AG09309 (cell line): Measurements from ENCODE around the gene OR11H6.
"Not testable (repeated sequence)": the region's sequence is repeated elsewhere in the genome, so short reads cannot be mapped to it uniquely, and the experiment has no call there.

Experiments
- DNase-seq: peaks from one replicate; pipeline ENCODE4 v3.0.0-alpha.2; 2010; ENCODE audit warnings: low read depth
- H3K4me3 ChIP-seq: 2 replicates; pipeline ENCODE4 v1.5.1; 2011; ENCODE audit warnings: mild to moderate bottlenecking, low read depth, low read length, moderate library complexity; ENCODE audit not compliant: control insufficient read depth
- TF ChIP-seq, protein P1 (sequence below): IDR thresholded peaks from 2 replicates; pipeline ENCODE4 v1.5.1; 2011; ENCODE audit warnings: mild to moderate bottlenecking, low read depth, low read length, inconsistent platforms; ENCODE audit not compliant: insufficient read depth, control insufficient read depth; ENCODE audit errors: missing control alignments

The OR11H6 gene, protein sequence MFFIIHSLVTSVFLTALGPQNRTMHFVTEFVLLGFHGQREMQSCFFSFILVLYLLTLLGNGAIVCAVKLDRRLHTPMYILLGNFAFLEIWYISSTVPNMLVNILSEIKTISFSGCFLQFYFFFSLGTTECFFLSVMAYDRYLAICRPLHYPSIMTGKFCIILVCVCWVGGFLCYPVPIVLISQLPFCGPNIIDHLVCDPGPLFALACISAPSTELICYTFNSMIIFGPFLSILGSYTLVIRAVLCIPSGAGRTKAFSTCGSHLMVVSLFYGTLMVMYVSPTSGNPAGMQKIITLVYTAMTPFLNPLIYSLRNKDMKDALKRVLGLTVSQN

DNA sequence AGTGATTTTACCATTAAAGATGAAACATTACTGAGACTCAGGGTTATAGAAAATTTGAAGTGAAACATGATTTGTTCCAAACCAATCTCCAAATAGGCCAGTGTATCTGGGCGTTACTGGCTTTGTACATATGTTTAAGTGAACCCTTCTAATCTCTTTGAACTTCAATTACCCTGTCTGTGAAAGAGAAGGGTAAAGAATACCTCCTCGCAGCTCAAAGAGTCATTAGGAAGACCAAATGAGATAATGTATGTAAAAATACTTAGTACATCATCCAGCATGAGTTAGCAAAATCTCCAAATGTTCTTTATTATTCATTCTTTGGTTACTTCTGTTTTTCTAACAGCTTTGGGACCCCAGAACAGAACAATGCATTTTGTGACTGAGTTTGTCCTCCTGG lies at the start of gene OR11H6:
Gene OR11H6, plus strand, starts transcription at position 301 of the 400 bp plus-strand sequence. Its CDS starts 0 bp downstream, at position 301.
- no peak for DNase-seq
- H3K4me3 ChIP-seq, result no peak within 1 kb of the TSS
- TF ChIP-seq, protein P1, sequence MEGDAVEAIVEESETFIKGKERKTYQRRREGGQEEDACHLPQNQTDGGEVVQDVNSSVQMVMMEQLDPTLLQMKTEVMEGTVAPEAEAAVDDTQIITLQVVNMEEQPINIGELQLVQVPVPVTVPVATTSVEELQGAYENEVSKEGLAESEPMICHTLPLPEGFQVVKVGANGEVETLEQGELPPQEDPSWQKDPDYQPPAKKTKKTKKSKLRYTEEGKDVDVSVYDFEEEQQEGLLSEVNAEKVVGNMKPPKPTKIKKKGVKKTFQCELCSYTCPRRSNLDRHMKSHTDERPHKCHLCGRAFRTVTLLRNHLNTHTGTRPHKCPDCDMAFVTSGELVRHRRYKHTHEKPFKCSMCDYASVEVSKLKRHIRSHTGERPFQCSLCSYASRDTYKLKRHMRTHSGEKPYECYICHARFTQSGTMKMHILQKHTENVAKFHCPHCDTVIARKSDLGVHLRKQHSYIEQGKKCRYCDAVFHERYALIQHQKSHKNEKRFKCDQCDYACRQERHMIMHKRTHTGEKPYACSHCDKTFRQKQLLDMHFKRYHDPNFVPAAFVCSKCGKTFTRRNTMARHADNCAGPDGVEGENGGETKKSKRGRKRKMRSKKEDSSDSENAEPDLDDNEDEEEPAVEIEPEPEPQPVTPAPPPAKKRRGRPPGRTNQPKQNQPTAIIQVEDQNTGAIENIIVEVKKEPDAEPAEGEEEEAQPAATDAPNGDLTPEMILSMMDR, result no peak

GRCh38 chr14:20174205-20174604 lies 49.3 kb upstream of the OR11H6 start:
- not testable (repeated sequence) for DNase-seq, H3K4me3 ChIP-seq

DNA sequence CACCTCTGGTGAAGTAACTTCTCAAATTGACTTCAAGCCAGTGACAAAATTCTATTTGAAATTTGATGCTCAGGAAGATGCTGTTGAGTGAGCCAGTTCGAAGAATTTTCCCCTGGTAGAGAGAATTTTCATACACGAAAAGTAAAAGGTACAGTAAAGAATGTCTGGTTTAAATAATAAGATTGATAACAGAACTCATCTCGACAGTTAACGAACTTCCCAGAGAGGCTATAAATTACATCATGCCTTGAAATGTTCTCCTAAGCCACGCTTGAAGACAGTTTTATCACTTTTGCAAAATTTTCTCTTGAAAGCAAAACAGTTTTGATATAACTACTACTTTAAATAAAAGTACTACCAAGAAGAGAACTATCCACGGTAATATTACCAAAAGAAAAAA lies 47.2 kb upstream of the OR11H6 start:
- TF ChIP-seq, protein P1, result no peak
- DNase-seq, result no peak
- no peak overlapping the region for H3K4me3 ChIP-seq

DNA sequence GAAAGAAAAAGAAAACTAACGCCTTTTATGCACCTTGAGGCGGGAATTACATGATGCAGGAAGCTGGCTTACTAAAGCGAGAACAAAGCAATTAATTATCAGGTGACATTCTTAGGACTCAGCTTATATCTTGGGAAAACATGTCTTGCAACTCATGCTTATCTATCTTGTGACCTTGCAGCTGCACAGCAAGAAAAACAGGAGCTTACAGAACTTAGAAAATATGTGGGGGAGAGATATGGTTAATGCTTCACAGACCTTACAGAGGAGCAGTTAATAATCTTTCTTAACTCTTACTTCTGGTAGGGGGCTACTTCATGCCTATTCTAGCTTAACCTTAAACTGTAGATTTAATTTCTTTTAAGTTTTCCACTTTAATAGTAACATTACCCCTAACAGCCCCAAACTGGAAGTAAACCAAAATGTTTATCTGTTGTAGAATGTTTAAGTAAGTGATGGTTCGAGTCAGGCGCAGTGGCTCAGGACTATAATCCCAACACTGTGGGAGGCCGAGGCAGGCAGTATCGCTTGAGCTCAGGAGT lies 46.0 kb upstream of the OR11H6 start:
- DNase-seq, result no peak
- no peak overlapping the region for H3K4me3 ChIP-seq

DNA sequence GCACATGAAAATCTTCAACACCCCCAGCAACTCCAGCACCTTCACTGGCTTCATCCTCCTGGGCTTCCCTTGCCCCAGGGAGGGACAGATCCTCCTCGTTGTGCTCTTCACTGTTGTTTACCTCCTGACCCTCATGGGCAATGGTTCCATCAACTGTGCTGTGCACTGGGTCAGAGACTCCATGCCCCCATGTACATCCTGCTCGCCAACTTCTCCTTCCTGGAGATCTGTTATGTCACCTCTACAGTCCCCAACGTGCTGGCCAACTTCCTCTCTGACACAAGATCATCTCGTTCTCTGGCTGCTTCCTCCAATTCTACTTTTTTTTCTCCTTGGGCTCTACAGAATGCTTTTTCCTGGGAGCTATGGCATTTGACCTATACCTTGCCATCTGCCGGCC lies 44.3 kb upstream of the OR11H6 start:
- TF ChIP-seq, protein P1, result no peak
- no peak for DNase-seq
- H3K4me3 ChIP-seq, result no peak overlapping the region

More for the DNA sequence above, 46.0 kb upstream of the OR11H6 start:
- TF ChIP-seq, protein P1, result no peak

DNA sequence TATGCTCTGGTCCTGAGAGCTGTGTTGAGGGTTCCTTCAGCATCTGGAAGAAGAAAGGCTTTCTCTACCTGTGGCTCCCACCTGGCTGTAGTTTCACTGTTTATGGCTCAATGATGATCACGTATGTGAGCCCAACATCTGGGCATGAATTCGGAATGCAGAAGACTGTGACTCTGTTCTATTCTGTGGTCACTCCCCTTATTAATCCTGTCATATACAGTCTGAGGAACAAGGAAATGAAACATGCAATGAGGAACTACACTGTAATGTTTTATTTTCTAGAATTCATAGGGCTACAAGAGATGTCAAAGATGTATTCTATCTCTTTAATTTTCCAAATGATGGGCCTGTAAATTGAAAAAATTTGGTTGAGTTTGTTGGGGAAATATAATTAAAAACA lies 43.6 kb upstream of the OR11H6 start:
- no peak overlapping the region for H3K4me3 ChIP-seq
- DNase-seq, result no peak
- TF ChIP-seq, protein P1, result no peak

DNA sequence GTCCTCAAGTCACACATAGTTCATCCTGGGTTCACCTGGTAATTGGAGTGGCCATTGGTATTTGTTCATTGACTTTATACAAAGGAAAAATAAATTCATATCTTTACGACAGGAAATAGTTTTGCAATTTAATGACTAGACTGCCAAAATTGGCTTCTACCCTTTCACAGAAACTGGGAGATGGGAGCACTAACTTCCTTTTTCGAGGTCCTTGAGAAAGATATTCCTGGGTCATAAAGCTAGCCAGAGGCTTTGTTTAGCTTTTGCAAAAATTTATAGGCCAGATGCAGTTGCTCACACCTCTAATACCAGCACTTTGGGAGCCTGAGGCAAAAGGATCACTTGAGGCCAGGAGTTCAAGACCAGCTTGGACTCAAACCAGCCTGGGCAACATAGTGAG lies 43.0 kb upstream of the OR11H6 start:
- no peak for DNase-seq
- TF ChIP-seq, protein P1, result no peak
- no peak overlapping the region for H3K4me3 ChIP-seq
